Measurements from ENCODE around the gene PCLAF. TPM values are rescaled to one million over a fixed set of nuclear protein-coding genes. Genes with fewer than 3 reads are reported as not detected.

The PCLAF gene
- total RNA-seq, 1 donor from 2014 or later, result 1.8 TPM

GRCh38 chr15:64324165-64324877 is 56.9 kb downstream of the PCLAF start:
- DNase-seq (ENCODE audit: low spot score), result no peak

GRCh38 chr15:64315216-64315615 is 66.0 kb downstream of the PCLAF start:
- DNase-seq (ENCODE audit: low spot score), result no peak

GRCh38 chr15:64314456-64314855 is 66.8 kb downstream of the PCLAF start:
- no peak for DNase-seq (ENCODE audit: low spot score)

Other genes starting within 250 kb of the PCLAF start
- 0.31 TPM for gene SNX22, start 229.7 kb downstream of the PCLAF start, total RNA-seq
- 380 TPM for gene PPIB, start 218.4 kb downstream of the PCLAF start, total RNA-seq
- gene CSNK1G1, start 25.3 kb downstream of the PCLAF start, total RNA-seq, result 29.5 TPM
- gene TRIP4, start 6.4 kb upstream of the PCLAF start, total RNA-seq, result 31.7 TPM
- gene ZNF609, start 79.1 kb upstream of the PCLAF start, total RNA-seq, result 55.1 TPM